ENCODE results near the gene NXPH4. TPM values are rescaled to one million over a fixed set of nuclear protein-coding genes. Genes with fewer than 3 reads are reported as not detected.

The NXPH4 gene
- total RNA-seq, 4 donors from 2014 or later, result 0.21 to 5.0 (median 2.5) TPM

GRCh38 chr12:57201219-57201618, 15.4 kb upstream of the NXPH4 start:
- TF ChIP-seq POLR2A (IDR thresholded peaks at IDR 0.05) (no peak), CTCF (IDR thresholded peaks at IDR 0.05) (no peak)
- intact Hi-C loops (cut with DNase I), result no loop called here
- H3K9me3 ChIP-seq, result no peaks in the 10 kb centered on the region
- H3K36me3 ChIP-seq, result peaks cover 71 to 100% (median 91%) of the 10 kb centered on the region in 3 donors
- 77 to 86% methylated on average over 7 to 8 of the region's 8 CpGs for WGBS, 2 donors
- no peaks in the 10 kb centered on the region for H3K27me3 ChIP-seq
- no peaks in the 10 kb centered on the region for H3K4me1 ChIP-seq
- H3K4me3 ChIP-seq, result no peak overlapping the region
- no peak for DNase-seq
- no peak overlapping the region for H3K27ac ChIP-seq

GRCh38 chr12:57201631-57202030, 15.0 kb upstream of the NXPH4 start:
- TF ChIP-seq POLR2A (IDR thresholded peaks at IDR 0.05) (no peak), CTCF (IDR thresholded peaks at IDR 0.05) (no peak)
- Histone ChIP-seq H3K4me3 (no peak overlapping the region), H3K27ac (no peak overlapping the region), H3K4me1 (no peaks in the 10 kb centered on the region), H3K36me3 (peaks cover 71 to 100% (median 88%) of the 10 kb centered on the region in 3 donors), H3K27me3 (no peaks in the 10 kb centered on the region), H3K9me3 (no peaks in the 10 kb centered on the region)
- intact Hi-C loops (cut with DNase I), result no loop called here
- WGBS, 2 donors, result 58 to 88% methylated on average over 2 to 5 of the region's 16 CpGs
- DNase-seq, result no peak

- H3K36me3 ChIP-seq, result peaks cover 67 to 100% (median 81%) of the 10 kb centered on the region in 3 donors
- H3K27ac ChIP-seq, result no peak overlapping the region
- no peak for TF ChIP-seq POLR2A (IDR thresholded peaks at IDR 0.05)
- no peak for TF ChIP-seq CTCF (IDR thresholded peaks at IDR 0.05)
- no peaks in the 10 kb centered on the region for H3K27me3 ChIP-seq
- intact Hi-C loops (cut with DNase I), result no loop called here
- WGBS, 2 donors, result 78 to 93% methylated on average over 9 to 11 of the region's 19 CpGs
- H3K4me3 ChIP-seq, result no peak overlapping the region
- no peaks in the 10 kb centered on the region for H3K9me3 ChIP-seq
- no peak for DNase-seq
- H3K4me1 ChIP-seq, result no peaks in the 10 kb centered on the region
Observed at GRCh38 chr12:57202321-57202720, 14.3 kb upstream of the NXPH4 start.

GRCh38 chr12:57203201-57203600, 13.4 kb upstream of the NXPH4 start:
- WGBS, 2 donors, result 87 to 94% methylated on average over 9 to 16 of the region's 28 CpGs
- H3K36me3 ChIP-seq, result peaks cover 66 to 100% (median 72%) of the 10 kb centered on the region in 3 donors
- no peak for DNase-seq

GRCh38 chr12:57203791-57204190, 12.8 kb upstream of the NXPH4 start:
- intact Hi-C loops (cut with DNase I), result no loop called here
- H3K36me3 ChIP-seq, result peaks cover 61 to 100% (median 67%) of the 10 kb centered on the region in 3 donors
- TF ChIP-seq CTCF (IDR thresholded peaks at IDR 0.05), result no peak
- TF ChIP-seq POLR2A (IDR thresholded peaks at IDR 0.05), result no peak

More at GRCh38 chr12:57203201-57203600, 13.4 kb upstream of the NXPH4 start:
- H3K27ac ChIP-seq, result no peak overlapping the region
- H3K27me3 ChIP-seq, result no peaks in the 10 kb centered on the region
- no peak for TF ChIP-seq CTCF (IDR thresholded peaks at IDR 0.05)
- no peak for TF ChIP-seq POLR2A (IDR thresholded peaks at IDR 0.05)
- intact Hi-C loops (cut with DNase I), result no loop called here
- no peak overlapping the region for H3K4me3 ChIP-seq
- no peaks in the 10 kb centered on the region for H3K9me3 ChIP-seq
- H3K4me1 ChIP-seq, result no peaks in the 10 kb centered on the region

More at GRCh38 chr12:57203791-57204190, 12.8 kb upstream of the NXPH4 start:
- no peaks in the 10 kb centered on the region for H3K4me1 ChIP-seq
- no peak overlapping the region for H3K4me3 ChIP-seq
- H3K9me3 ChIP-seq, result no peaks in the 10 kb centered on the region
- no peak overlapping the region for H3K27ac ChIP-seq
- no peaks in the 10 kb centered on the region for H3K27me3 ChIP-seq
- 66 to 80% methylated on average over 2 to 3 of the region's 11 CpGs for WGBS, 2 donors
- DNase-seq, result no peak

Data from esophagus squamous epithelium (tissue), 5 donors.